Measurements from ENCODE around the gene SRSF10. TPM values are rescaled to one million over a fixed set of nuclear protein-coding genes. Genes with fewer than 3 reads are reported as not detected.

The SRSF10 gene
- total and polyA plus RNA-seq, 2 experiments from 2014 or later = 99.4 to 121 TPM

- Histone ChIP-seq H3K79me2 (ENCODE audit: insufficient read depth) (no peaks in the 10 kb centered on the region), H2AFZ (no peak overlapping the region), H3K4me2 (ENCODE audit: unreplicated experiment) (no peak overlapping the region), H4K20me1 (ENCODE audit: insufficient read depth) (no peaks in the 10 kb centered on the region), H3F3A (ENCODE audit: insufficient read depth) (peaks cover 16% of the 10 kb centered on the region), H3K9me2 (ENCODE audit: insufficient read depth) (no peaks in the 10 kb centered on the region), H3K27ac (no peak overlapping the region), H3K4me1 (ENCODE audit: insufficient read depth) (peaks cover 24% of the 10 kb centered on the region), H3K9ac (no peak overlapping the region), H3K27me3 (replicated peaks; ENCODE audit: insufficient read depth) (no peaks in the 10 kb centered on the region), H3K4me3 (no peak overlapping the region), H3K9me3 (ENCODE audit: low read depth) (no peaks in the 10 kb centered on the region), H3K36me3 (ENCODE audit: low read depth) (no peaks in the 10 kb centered on the region)
- TF ChIP-seq EZH2 (IDR thresholded peaks at IDR 0.05; ENCODE audit: insufficient read depth, poor library complexity, severe bottlenecking) = no peak
- no peak for TF ChIP-seq EZH2phosphoT487 (IDR thresholded peaks at IDR 0.05; ENCODE audit: insufficient read depth, low read depth)
- in situ Hi-C loops (cut with MboI) = no loop called here
- no peak for DNase-seq
Observed at GRCh38 chr1:24007079-24007478, 27.0 kb upstream of the SRSF10 start.

DNA sequence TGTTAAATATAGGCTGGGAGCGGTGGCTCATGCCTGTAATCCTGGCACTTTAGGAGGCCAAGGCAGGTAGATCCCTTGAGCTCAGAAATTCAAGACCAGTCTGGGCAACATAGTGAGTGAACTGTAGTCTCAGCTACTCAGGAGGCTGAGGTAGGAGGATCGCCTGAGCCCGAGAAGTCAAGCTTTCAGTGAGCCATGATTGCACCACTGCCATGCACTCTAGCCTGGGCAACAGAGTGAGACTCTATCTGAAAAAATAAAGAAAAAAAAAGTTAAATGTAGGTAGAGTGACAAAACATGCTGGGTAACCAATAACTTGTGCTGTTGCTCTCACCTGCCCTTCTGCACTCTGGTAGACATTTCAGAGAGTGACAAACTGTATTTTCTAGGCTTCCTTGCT is 25.0 kb upstream of the SRSF10 start:
- H3K9me2 ChIP-seq (ENCODE audit: insufficient read depth) = no peaks in the 10 kb centered on the region
- no peaks in the 10 kb centered on the region for H4K20me1 ChIP-seq (ENCODE audit: insufficient read depth)
- no peak overlapping the region for H3K27ac ChIP-seq
- H3K4me2 ChIP-seq (ENCODE audit: unreplicated experiment) = no peak overlapping the region
- H3K4me3 ChIP-seq = no peak overlapping the region
- peaks cover 16% of the 10 kb centered on the region for H3F3A ChIP-seq (ENCODE audit: insufficient read depth)
- H3K4me1 ChIP-seq (ENCODE audit: insufficient read depth) = peaks cover 24% of the 10 kb centered on the region
- no peak for DNase-seq
- H3K9ac ChIP-seq = no peak overlapping the region
- H3K36me3 ChIP-seq (ENCODE audit: low read depth) = no peaks in the 10 kb centered on the region
- in situ Hi-C loops (cut with MboI) = no loop called here
- 91 to 93% methylated on average over 3 of the region's 3 CpGs for WGBS, 2 experiments (ENCODE audit: low coverage in 1 of 2, low lambda C conversion rate in 2 of 2, missing lambda C conversion rate in 2 of 2)
- no peaks in the 10 kb centered on the region for H3K9me3 ChIP-seq (ENCODE audit: low read depth)
- H2AFZ ChIP-seq = no peak overlapping the region
- no peaks in the 10 kb centered on the region for H3K27me3 ChIP-seq (replicated peaks; ENCODE audit: insufficient read depth)
- TF ChIP-seq EZH2 (IDR thresholded peaks at IDR 0.05; ENCODE audit: insufficient read depth, poor library complexity, severe bottlenecking) (no peak), EZH2phosphoT487 (IDR thresholded peaks at IDR 0.05; ENCODE audit: insufficient read depth, low read depth) (no peak)
- H3K79me2 ChIP-seq (ENCODE audit: insufficient read depth) = no peaks in the 10 kb centered on the region

DNA sequence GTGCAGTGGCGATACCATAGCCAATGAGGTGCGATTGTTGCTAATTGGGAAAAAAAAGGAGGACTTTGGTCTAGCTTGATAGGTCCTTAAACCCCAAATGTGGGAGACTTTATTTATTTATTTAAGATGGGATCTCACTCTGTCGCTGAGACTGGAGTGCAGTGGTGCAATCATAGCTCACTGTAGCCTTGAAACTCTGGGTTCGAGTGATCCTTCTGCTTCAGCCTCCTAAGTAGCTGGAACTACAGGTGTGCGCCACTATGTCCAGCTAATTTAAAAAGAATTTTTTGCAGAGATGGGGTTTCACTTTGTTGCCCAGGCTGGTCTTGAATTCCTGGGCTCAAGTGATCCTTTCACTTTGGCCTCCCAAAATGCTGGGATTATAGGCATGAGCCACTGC is 24.0 kb upstream of the SRSF10 start:
- Histone ChIP-seq H3K9me3 (ENCODE audit: low read depth) (no peaks in the 10 kb centered on the region), H3K4me1 (ENCODE audit: insufficient read depth) (peaks cover 22% of the 10 kb centered on the region)
- TF ChIP-seq EZH2 (IDR thresholded peaks at IDR 0.05; ENCODE audit: insufficient read depth, poor library complexity, severe bottlenecking) (no peak), EZH2phosphoT487 (IDR thresholded peaks at IDR 0.05; ENCODE audit: insufficient read depth, low read depth) (no peak)

GRCh38 chr1:24003331-24003972 is 23.3 kb upstream of the SRSF10 start:
- DNase-seq = peak; percentile 86
- peaks cover 24% of the 10 kb centered on the region for H3F3A ChIP-seq (ENCODE audit: insufficient read depth)
- TF ChIP-seq EZH2phosphoT487 (IDR thresholded peaks at IDR 0.05; ENCODE audit: insufficient read depth, low read depth) (no peak), EZH2 (IDR thresholded peaks at IDR 0.05; ENCODE audit: insufficient read depth, poor library complexity, severe bottlenecking) (no peak)
- H3K9ac ChIP-seq = no peak overlapping the region
- in situ Hi-C loops (cut with MboI) = no loop called here
- WGBS, 2 experiments (ENCODE audit: low coverage in 1 of 2, low lambda C conversion rate in 2 of 2, missing lambda C conversion rate in 2 of 2) = 45 to 49% methylated on average over 4 of the region's 4 CpGs
- no peaks in the 10 kb centered on the region for H3K9me3 ChIP-seq (ENCODE audit: low read depth)
- no peak overlapping the region for H3K27ac ChIP-seq
- H3K79me2 ChIP-seq (ENCODE audit: insufficient read depth) = no peaks in the 10 kb centered on the region
- H3K4me3 ChIP-seq = no peak overlapping the region
- no peak overlapping the region for H2AFZ ChIP-seq
- H4K20me1 ChIP-seq (ENCODE audit: insufficient read depth) = no peaks in the 10 kb centered on the region
- no peak overlapping the region for H3K4me2 ChIP-seq (ENCODE audit: unreplicated experiment)
- H3K9me2 ChIP-seq (ENCODE audit: insufficient read depth) = no peaks in the 10 kb centered on the region
- peaks cover 16% of the 10 kb centered on the region for H3K4me1 ChIP-seq (ENCODE audit: insufficient read depth)
- no peaks in the 10 kb centered on the region for H3K27me3 ChIP-seq (replicated peaks; ENCODE audit: insufficient read depth)
- no peaks in the 10 kb centered on the region for H3K36me3 ChIP-seq (ENCODE audit: low read depth)

More for the DNA sequence above, 24.0 kb upstream of the SRSF10 start:
- Histone ChIP-seq H3K36me3 (ENCODE audit: low read depth) (no peaks in the 10 kb centered on the region), H3K79me2 (ENCODE audit: insufficient read depth) (no peaks in the 10 kb centered on the region), H3F3A (ENCODE audit: insufficient read depth) (peaks cover 17% of the 10 kb centered on the region), H3K4me2 (ENCODE audit: unreplicated experiment) (no peak overlapping the region), H3K9me2 (ENCODE audit: insufficient read depth) (no peaks in the 10 kb centered on the region), H3K9ac (no peak overlapping the region), H3K27ac (no peak overlapping the region), H2AFZ (no peak overlapping the region), H3K4me3 (no peak overlapping the region), H4K20me1 (ENCODE audit: insufficient read depth) (no peaks in the 10 kb centered on the region), H3K27me3 (replicated peaks; ENCODE audit: insufficient read depth) (no peaks in the 10 kb centered on the region)
- in situ Hi-C loops (cut with MboI) = no loop called here
- no peak for DNase-seq
- 89 to 91% methylated on average over 5 of the region's 5 CpGs for WGBS, 2 experiments (ENCODE audit: low coverage in 1 of 2, low lambda C conversion rate in 2 of 2, missing lambda C conversion rate in 2 of 2)

DNA sequence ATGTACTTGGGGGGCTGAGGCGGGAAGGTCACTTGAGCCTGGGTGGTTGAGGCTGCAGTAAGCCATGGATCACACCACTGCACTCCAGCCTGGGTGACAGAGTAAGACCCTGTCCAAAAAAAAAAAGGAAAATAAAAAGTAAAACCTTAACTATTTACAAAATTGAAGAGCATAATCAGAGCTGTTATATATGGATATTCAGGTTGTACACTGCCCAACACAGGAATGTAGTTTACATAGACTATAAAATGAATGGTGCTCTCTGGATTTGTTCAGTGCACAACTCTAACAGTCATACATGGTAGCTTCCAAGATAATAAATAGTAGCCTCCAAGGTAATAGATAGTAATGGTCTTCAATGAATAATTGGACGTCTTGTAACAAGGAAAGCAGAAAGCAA is 22.6 kb upstream of the SRSF10 start:
- H3K27ac ChIP-seq = no peak overlapping the region
- no peak for TF ChIP-seq EZH2 (IDR thresholded peaks at IDR 0.05; ENCODE audit: insufficient read depth, poor library complexity, severe bottlenecking)
- TF ChIP-seq EZH2phosphoT487 (IDR thresholded peaks at IDR 0.05; ENCODE audit: insufficient read depth, low read depth) = no peak
- WGBS, 2 experiments (ENCODE audit: low coverage in 1 of 2, low lambda C conversion rate in 2 of 2, missing lambda C conversion rate in 2 of 2) = 49 to 53% methylated on average over 2 of the region's 2 CpGs

More for the DNA sequence above, 22.6 kb upstream of the SRSF10 start:
- Histone ChIP-seq H3K27me3 (replicated peaks; ENCODE audit: insufficient read depth) (no peaks in the 10 kb centered on the region), H3F3A (ENCODE audit: insufficient read depth) (peaks cover 29% of the 10 kb centered on the region), H4K20me1 (ENCODE audit: insufficient read depth) (no peaks in the 10 kb centered on the region), H3K9ac (no peak overlapping the region), H3K4me1 (ENCODE audit: insufficient read depth) (peaks cover 14% of the 10 kb centered on the region), H2AFZ (no peak overlapping the region), H3K36me3 (ENCODE audit: low read depth) (no peaks in the 10 kb centered on the region), H3K4me3 (no peak overlapping the region), H3K9me3 (ENCODE audit: low read depth) (no peaks in the 10 kb centered on the region), H3K4me2 (ENCODE audit: unreplicated experiment) (no peak overlapping the region), H3K79me2 (ENCODE audit: insufficient read depth) (no peaks in the 10 kb centered on the region), H3K9me2 (ENCODE audit: insufficient read depth) (no peaks in the 10 kb centered on the region)
- in situ Hi-C loops (cut with MboI) = no loop called here
- no peak for DNase-seq

Data from GM23248 (cell line).